ENCODE results near the gene SPATA16.

SPATA16 gene

GRCh38 chr3:173003956-173004355 lies 137.1 kb downstream of the SPATA16 start:
- no peak for TF ChIP-seq CTCF (conservative IDR thresholded peaks at IDR 0.05; ENCODE audit: low read depth)
- ChIA-PET POLR2A (ENCODE audit: low non-redundant PET) (no interaction called here), CTCF (no interaction called here)
- no peak overlapping the region for H3K27ac ChIP-seq
- no peak for DNase-seq (ENCODE audit: low spot score)

- H3K27ac ChIP-seq = no peak overlapping the region
- TF ChIP-seq CTCF (conservative IDR thresholded peaks at IDR 0.05; ENCODE audit: low read depth) = no peak
- ChIA-PET POLR2A (ENCODE audit: low non-redundant PET) (no interaction called here), CTCF (no interaction called here)
- DNase-seq (ENCODE audit: low spot score) = no peak
These were observed 137.6 kb downstream of the SPATA16 start for GRCh38 chr3:173003471-173003870.

GRCh38 chr3:173001622-173002021 lies 139.4 kb downstream of the SPATA16 start:
- no peak overlapping the region for H3K27ac ChIP-seq
- no peak for DNase-seq (ENCODE audit: low spot score)
- TF ChIP-seq CTCF (conservative IDR thresholded peaks at IDR 0.05; ENCODE audit: low read depth) = no peak
- POLR2A ChIA-PET (ENCODE audit: low non-redundant PET) = no interaction called here
- CTCF ChIA-PET = interaction anchor here (0.6 kb wide), 2 partner anchors 9 to 57 kb away, joined by 3 read pairs; no protein-coding TSS in a partner anchor

DNA sequence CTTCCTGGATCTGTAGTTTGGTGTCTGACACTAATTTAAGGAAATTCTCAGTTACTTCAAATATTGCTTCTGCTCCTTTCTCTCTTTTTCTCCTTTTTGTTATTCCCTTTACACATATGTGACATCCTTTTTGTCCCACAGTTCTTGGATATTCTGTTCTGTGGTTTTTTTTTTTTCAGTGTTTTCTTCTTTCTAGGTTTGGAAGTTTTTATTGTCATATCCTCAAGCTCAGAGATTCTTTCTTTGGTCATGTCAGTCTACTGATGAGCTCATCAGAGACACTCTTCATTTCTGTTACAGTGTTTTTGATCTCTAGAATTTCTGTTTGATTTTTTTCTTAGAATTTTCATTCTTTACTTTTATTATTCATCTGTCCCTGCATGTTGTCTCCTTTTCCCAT lies 140.5 kb downstream of the SPATA16 start:
- ChIA-PET POLR2A (ENCODE audit: low non-redundant PET) (no interaction called here), CTCF (no interaction called here)
- no peak for DNase-seq (ENCODE audit: low spot score)
- no peak for TF ChIP-seq CTCF (conservative IDR thresholded peaks at IDR 0.05; ENCODE audit: low read depth)
- H3K27ac ChIP-seq = no peak overlapping the region

DNA sequence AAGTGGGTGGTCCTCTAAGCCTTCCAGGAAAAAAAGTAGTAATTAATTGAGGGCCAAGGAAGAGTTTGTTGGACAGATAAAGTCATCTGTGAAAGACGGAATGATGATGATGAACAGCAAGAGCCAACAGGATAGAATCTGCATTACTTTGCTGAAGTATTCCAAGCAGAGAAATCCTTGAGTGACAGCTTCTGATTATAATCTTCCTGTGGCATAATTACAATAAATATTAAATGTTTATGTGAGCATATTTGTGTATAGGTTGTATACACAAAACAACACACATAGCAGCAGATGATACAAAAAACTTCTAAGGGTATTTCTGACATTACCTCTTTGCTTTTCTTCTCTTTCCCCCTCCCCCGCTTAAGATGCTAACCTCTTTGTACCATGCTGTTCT lies 147.6 kb downstream of the SPATA16 start:
- CTCF ChIA-PET = interaction anchor here (0.6 kb wide), 1 partner anchor 152 kb away, joined by 3 read pairs; no protein-coding TSS in a partner anchor
- DNase-seq (ENCODE audit: low spot score) = no peak
- no peak overlapping the region for H3K27ac ChIP-seq
- POLR2A ChIA-PET (ENCODE audit: low non-redundant PET) = no interaction called here
- no peak for TF ChIP-seq CTCF (conservative IDR thresholded peaks at IDR 0.05; ENCODE audit: low read depth)

GRCh38 chr3:172991424-172991996 lies 149.5 kb downstream of the SPATA16 start:
- no peak for DNase-seq (ENCODE audit: low spot score)
- POLR2A ChIA-PET (ENCODE audit: low non-redundant PET) = no interaction called here
- TF ChIP-seq CTCF (conservative IDR thresholded peaks at IDR 0.05; ENCODE audit: low read depth) = no peak
- CTCF ChIA-PET = interaction anchor here (0.7 kb wide), 1 partner anchor 23 kb away, joined by 3 read pairs; no protein-coding TSS in a partner anchor
- H3K27ac ChIP-seq = no peak overlapping the region

All from RWPE1 (cell line).